H1 (cell line): ENCODE results near the gene CEP76. TPM values are rescaled to one million over a fixed set of nuclear protein-coding genes. Genes with fewer than 3 reads are reported as not detected.

Experiments used
- CTCF ChIA-PET: fragments of 300-600 bp; sonication (Branson Sonifier 250); formaldehyde crosslinking; loops from one replicate; lab custom pipeline; 2021; ENCODE audit not compliant: partially characterized antibody; lab: Charles Lee
- POLR2A ChIA-PET: fragments of 300-600 bp; sonication (Branson Sonifier 250); formaldehyde crosslinking; loops from one replicate; lab custom pipeline; 2021; ENCODE audit warnings: inconsistent platforms; ENCODE audit not compliant: partially characterized antibody; lab: Charles Lee
- DNase-seq, 2 experiments: peaks; one replicate each; pipeline versions ENCODE4 v3.0.0 to v3.0.0-alpha.2; 2010 to 2022; ENCODE audit warnings: low spot score in 2 of 2, low read depth in 1 of 2, mixed read lengths in 1 of 2
- FAIRE-seq: peaks from 2 replicates; lab custom pipeline; 2011; peaks lifted over from hg19 to GRCh38; lab: Jason Lieb, UNC
- H2AFZ ChIP-seq: 2 replicates; pipeline ENCODE4 v1.8.1; 2012; ENCODE audit warnings: low read length, inconsistent platforms
- H2AK5ac ChIP-seq: 2 replicates; pipeline ENCODE4 v1.6.1; 2013; ENCODE audit warnings: low read depth, low read length
- H2BK120ac ChIP-seq: replicated peaks from 2 replicates; pipeline ENCODE3; 2013; ENCODE audit warnings: low read depth, low read length, inconsistent platforms
- H2BK12ac ChIP-seq: 2 replicates; pipeline ENCODE4 v1.6.1; 2013; ENCODE audit warnings: low read depth, low read length
- H2BK15ac ChIP-seq: 2 replicates; pipeline ENCODE4 v1.6.1; 2013; ENCODE audit warnings: low read length
- H2BK20ac ChIP-seq: 2 replicates; pipeline ENCODE4 v1.6.1; 2013; ENCODE audit warnings: low read length
- H2BK5ac ChIP-seq: 2 replicates; pipeline ENCODE4 v1.6.1; 2013; ENCODE audit warnings: low read depth, low read length
- H3K14ac ChIP-seq: 2 replicates; pipeline ENCODE4 v1.6.1; 2013; ENCODE audit warnings: inconsistent platforms; ENCODE audit not compliant: insufficient read length
- H3K18ac ChIP-seq: 2 replicates; pipeline ENCODE4 v1.6.1; 2013; ENCODE audit warnings: low read length; ENCODE audit errors: extremely low read depth
- H3K23ac ChIP-seq: 2 replicates; pipeline ENCODE4 v1.6.1; 2013; ENCODE audit warnings: inconsistent platforms; ENCODE audit not compliant: insufficient read length
- H3K23me2 ChIP-seq: 2 replicates; pipeline ENCODE4 v1.6.1; 2013; ENCODE audit warnings: low read depth, low read length
- H3K27ac ChIP-seq: 2 replicates; pipeline ENCODE4 v1.6.1; 2011; ENCODE audit warnings: low read depth, low read length, inconsistent platforms
- H3K27me3 ChIP-seq, 4 experiments: replicated peaks in 1 of 4; 1 replicate in 1 of 4; 2 replicates in 3 of 4; pipeline versions ENCODE4 v1.6.1 to v1.8.1; 2011 to 2013; ENCODE audit warnings: low read length in 3 of 4, mild to moderate bottlenecking in 3 of 4, inconsistent platforms in 2 of 4, mixed read lengths in 2 of 4, moderate library complexity in 1 of 4; ENCODE audit not compliant: control insufficient read depth in 3 of 4, insufficient read depth in 3 of 4; ENCODE audit errors: extremely low read depth in 1 of 4
- H3K36me3 ChIP-seq, 4 experiments: 2 replicates each; pipeline versions ENCODE4 v1.6.1 to v1.8.1; 2011 to 2013; ENCODE audit warnings: mild to moderate bottlenecking in 4 of 4, low read length in 3 of 4, moderate library complexity in 2 of 4, control low read depth in 1 of 4, inconsistent platforms in 1 of 4; ENCODE audit not compliant: insufficient read depth in 4 of 4, control insufficient read depth in 2 of 4
- H3K4ac ChIP-seq: replicated peaks from 2 replicates; pipeline ENCODE3; 2013; ENCODE audit warnings: low read length, low read depth, mixed read lengths, inconsistent platforms; ENCODE audit not compliant: insufficient read length
- H3K4me1 ChIP-seq, 4 experiments: replicated peaks in 1 of 4; 1 replicate in 1 of 4; 2 replicates in 3 of 4; pipeline versions ENCODE4 v1.6.1 to v1.8.1; 2011 to 2013; ENCODE audit warnings: low read length in 3 of 4, inconsistent platforms in 2 of 4, mixed read lengths in 1 of 4; ENCODE audit not compliant: insufficient read depth in 4 of 4, control insufficient read depth in 3 of 4
- H3K4me2 ChIP-seq, 2 experiments: 2 replicates each; pipeline versions ENCODE4 v1.6.1 to v1.8.1; 2011 to 2013; ENCODE audit warnings: low read depth in 2 of 2, low read length in 2 of 2, control low read depth in 1 of 2, inconsistent platforms in 1 of 2, mild to moderate bottlenecking in 1 of 2; ENCODE audit not compliant: insufficient read depth in 1 of 2
- H3K4me3 ChIP-seq, 4 experiments: fragments of 200-600, 300-600 bp in 1 of 4; sonication (generic), shearing (Covaris generic), sonication (Bioruptor Twin) in 1 of 4; 2 replicates each; pipeline versions ENCODE4 v1.5.1 to v1.8.1; 2011 to 2016; ENCODE audit warnings: low read length in 4 of 4, low read depth in 3 of 4, control low read depth in 2 of 4, inconsistent platforms in 2 of 4, mild to moderate bottlenecking in 2 of 4, mixed read lengths in 1 of 4, moderate library complexity in 1 of 4; ENCODE audit not compliant: insufficient read depth in 2 of 4; ENCODE audit errors: extremely low read depth in 1 of 4
- H3K56ac ChIP-seq: replicated peaks from 2 replicates; pipeline ENCODE3; 2013; ENCODE audit warnings: low read depth, mild to moderate bottlenecking, mixed read lengths, low read length, inconsistent platforms; ENCODE audit not compliant: insufficient read length
- H3K79me1 ChIP-seq: 2 replicates; pipeline ENCODE4 v1.6.1; 2013; ENCODE audit warnings: low read depth, low read length, control low read depth
- H3K79me2 ChIP-seq, 2 experiments: 2 replicates each; pipeline versions ENCODE4 v1.6.1 to v1.8.1; 2012 to 2013; ENCODE audit warnings: low read length in 2 of 2, mild to moderate bottlenecking in 2 of 2, inconsistent platforms in 1 of 2; ENCODE audit not compliant: insufficient read depth in 2 of 2, control insufficient read depth in 1 of 2
- H3K9ac ChIP-seq, 4 experiments: replicated peaks in 1 of 4; 1 replicate in 1 of 4; 2 replicates in 3 of 4; pipeline versions ENCODE4 v1.6.1 to v1.8.1; 2011 to 2013; ENCODE audit warnings: low read depth in 3 of 4, low read length in 3 of 4, control low read depth in 2 of 4, mild to moderate bottlenecking in 2 of 4, moderate library complexity in 2 of 4, inconsistent platforms in 1 of 4; ENCODE audit errors: extremely low read depth in 1 of 4
- H3K9me3 ChIP-seq, 2 experiments: 2 replicates each; pipeline versions ENCODE4 v1.6.1 to v1.8.1; 2012 to 2013; ENCODE audit warnings: mild to moderate bottlenecking in 2 of 2, moderate library complexity in 2 of 2, control low read depth in 1 of 2, inconsistent platforms in 1 of 2, low read depth in 1 of 2, low read length in 1 of 2, mixed read lengths in 1 of 2; ENCODE audit not compliant: insufficient read depth in 2 of 2
- H4K20me1 ChIP-seq, 2 experiments: replicated peaks in 1 of 2; 2 replicates each; pipeline versions ENCODE3 to v1.8.1; 2011 to 2013; ENCODE audit warnings: inconsistent platforms in 2 of 2, low read length in 2 of 2, mild to moderate bottlenecking in 1 of 2; ENCODE audit not compliant: insufficient read depth in 2 of 2, control insufficient read depth in 1 of 2
- H4K5ac ChIP-seq: 2 replicates; pipeline ENCODE4 v1.6.1; 2013; ENCODE audit warnings: low read length, low read depth, mixed read lengths, inconsistent platforms; ENCODE audit not compliant: insufficient read length
- H4K8ac ChIP-seq: 2 replicates; pipeline ENCODE4 v1.8.0; 2013; ENCODE audit warnings: mild to moderate bottlenecking, moderate library complexity, low read length, inconsistent platforms; ENCODE audit not compliant: insufficient read depth; ENCODE audit errors: extremely low read depth
- H4K91ac ChIP-seq: replicated peaks from 2 replicates; pipeline ENCODE3; 2013; ENCODE audit warnings: low read length, mixed read lengths, inconsistent platforms; ENCODE audit not compliant: insufficient read length
- SIN3A ChIP-seq, 2 experiments: IDR thresholded peaks in 1 of 2; conservative IDR thresholded peaks in 1 of 2; 2 replicates each; pipeline ENCODE4 v1.6.1; 2011 to 2012; ENCODE audit warnings: low read length in 2 of 2, improper control_type of control experiment in 1 of 2, low read depth in 1 of 2, mild to moderate bottlenecking in 1 of 2
- YY1 ChIP-seq: IDR thresholded peaks from 2 replicates; pipeline ENCODE4 v1.6.1; 2011; ENCODE audit warnings: low read depth, mild to moderate bottlenecking, low read length
- WGBS, 2 experiments: shearing (Covaris generic) in 1 of 2; methylation state at CpG; one replicate each; pipeline versions ENCODE4 v1.1.6 to v1.1.7; 2013 to 2015; ENCODE audit warnings: low lambda C conversion rate in 2 of 2, mixed read lengths in 2 of 2, inconsistent platforms in 1 of 2, low coverage in 1 of 2, missing lambda C conversion rate in 1 of 2; ENCODE audit not compliant: insufficient replicate concordance in 2 of 2, insufficient coverage in 1 of 2, insufficient read length in 1 of 2; ENCODE audit errors: extremely low coverage in 1 of 2, missing lambda C conversion rate in 1 of 2; 5-methylcytosine and 5-hydroxymethylcytosine counted together
- polyA plus RNA-seq, 7 experiments: library from polyadenylated mRNA; depleted of rRNA in 3 of 7; stranded (reverse) in 5 of 7; unstranded in 2 of 7; fragments of >200 nt in 5 of 7; fragments of 200-250 nt in 2 of 7; gene quantifications; 1 replicate in 5 of 7; 2 replicates in 1 of 7; 4 replicates in 1 of 7; pipeline versions ENCODE4 v1.2.1 to v1.2.3, GENCODE V29; 2011 to 2013; ENCODE audit warnings: missing spikeins in 2 of 7, mixed read lengths in 2 of 7
- total RNA-seq: library from RNA; stranded (reverse); fragmentation: NEBNext Ultra II Directional; extraction: Animal tissue kit (Norgen Biotek cat#: 25700); gene quantifications from 2 replicates; pipeline ENCODE4 v1.2.1, GENCODE V29; 2021

The CEP76 gene
- total and polyA plus RNA-seq, 2 of the 8 experiments (the other 6 are each of a cell fraction or from before 2014, with no cell fraction given): 9.0 to 18.1 TPM

DNA sequence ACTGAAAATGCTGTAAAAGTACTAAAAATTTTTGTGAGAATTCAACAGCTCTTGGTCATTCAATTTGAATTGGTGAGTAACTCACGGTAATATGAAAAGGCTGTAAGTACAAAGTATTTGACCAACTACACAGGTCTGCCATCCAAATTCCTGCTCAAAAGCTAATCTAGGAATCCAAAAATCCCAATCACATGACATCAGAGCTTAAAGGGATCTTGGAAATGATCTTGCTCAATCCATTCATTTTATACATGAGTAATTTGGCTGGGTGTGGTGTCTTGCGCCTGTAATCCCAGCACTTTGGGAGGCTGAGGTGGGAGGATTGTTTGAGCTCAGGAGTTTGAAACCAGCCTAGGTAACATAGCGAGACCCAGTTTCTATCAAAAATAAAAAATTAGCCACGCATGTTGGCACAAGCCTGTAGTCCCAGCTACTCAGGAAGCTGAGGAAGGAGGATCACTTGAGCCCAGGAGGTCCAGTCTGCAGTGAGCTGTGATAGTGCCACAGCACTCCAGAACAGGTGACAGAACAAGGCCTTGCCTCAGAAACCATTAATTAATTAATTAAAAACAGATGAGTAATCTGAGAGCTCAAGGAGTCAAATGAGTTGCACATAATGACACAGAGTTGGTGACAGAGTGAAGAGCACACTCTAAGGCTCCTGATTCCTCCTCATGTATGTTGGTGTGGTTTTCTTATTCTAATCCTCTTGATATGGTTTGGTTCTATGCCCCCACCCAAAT lies 64.5 kb downstream of the CEP76 start:
- no peaks in the 10 kb centered on the region for H3K79me2 ChIP-seq
- 89% methylated on average over 4 of the region's 4 CpGs; no CpG with 5 or more reads in 1 of the 2 experiments for WGBS, 2 experiments
- DNase-seq: no peak

More for the DNA sequence above, 64.5 kb downstream of the CEP76 start:
- Histone ChIP-seq H3K23ac (no peak overlapping the region), H3K9ac (no peak overlapping the region), H4K8ac (no peak overlapping the region), H2BK15ac (no peak overlapping the region), H2BK20ac (no peak overlapping the region), H3K27me3 (no peaks in the 10 kb centered on the region), H4K5ac (no peak overlapping the region), H3K27ac (no peak overlapping the region), H2BK120ac (no peak overlapping the region), H4K91ac (no peak overlapping the region), H3K9me3 (no peaks in the 10 kb centered on the region), H4K20me1 (no peaks in the 10 kb centered on the region), H2BK5ac (0 out of 2 replicates have a peak overlapping the region, but pooled peaks have one; percentile 20), H3K4me2 (no peak overlapping the region), H3K14ac (no peak overlapping the region), H3K4me3 (no peak overlapping the region), H3K4ac (no peak overlapping the region), H3K18ac (no peak overlapping the region), H2AK5ac (no peak overlapping the region), H3K36me3 (no peaks in the 10 kb centered on the region), H3K79me1 (no peaks in the 10 kb centered on the region), H2AFZ (no peak overlapping the region), H3K4me1 (no peaks in the 10 kb centered on the region), H3K23me2 (no peaks in the 10 kb centered on the region), H3K56ac (no peak overlapping the region), H2BK12ac (no peak overlapping the region)
- CTCF ChIA-PET: interaction anchor here (2.3 kb wide), 1 partner anchor 99 kb away, joined by 7 read pairs; no protein-coding TSS in a partner anchor
- no peak for FAIRE-seq
- POLR2A ChIA-PET: no interaction called here
- no peak for TF ChIP-seq SIN3A (conservative IDR thresholded peaks at IDR 0.05 in 1 of 2, IDR thresholded peaks at IDR 0.05 in 1 of 2; ENCODE audit: low read depth in 1 of 2, low read length in 2 of 2)
- TF ChIP-seq YY1: no peak
